GM12801 (cell line): ENCODE data around the gene ATP6V1G3.

Source experiments
- CTCF ChIP-seq: IDR thresholded peaks from one replicate; pipeline ENCODE4 v1.5.1; 2011; ENCODE audit warnings: control low read depth; ENCODE audit not compliant: insufficient read length; ENCODE audit errors: extremely low read depth

ATP6V1G3 gene

DNA sequence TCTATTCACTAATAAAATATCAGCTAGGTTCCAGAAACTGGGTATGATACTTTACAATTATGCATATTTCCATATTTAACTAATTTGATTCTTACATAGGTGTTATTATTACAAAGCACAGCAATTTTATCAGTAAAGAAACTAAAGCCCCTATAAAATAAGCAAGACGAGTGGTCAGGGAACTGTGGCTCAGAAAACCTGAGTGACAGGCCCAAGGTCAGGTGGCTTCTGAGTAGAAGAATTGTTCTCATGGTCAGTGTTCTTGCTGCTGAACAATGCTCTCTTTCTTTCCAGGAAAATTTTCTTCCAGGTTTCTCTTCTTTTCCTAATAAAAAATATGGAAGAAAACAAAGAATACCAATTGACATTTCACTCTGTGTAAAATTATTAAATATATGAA lies 2.2 kb upstream of the ATP6V1G3 start:
- no peak for TF ChIP-seq CTCF

DNA sequence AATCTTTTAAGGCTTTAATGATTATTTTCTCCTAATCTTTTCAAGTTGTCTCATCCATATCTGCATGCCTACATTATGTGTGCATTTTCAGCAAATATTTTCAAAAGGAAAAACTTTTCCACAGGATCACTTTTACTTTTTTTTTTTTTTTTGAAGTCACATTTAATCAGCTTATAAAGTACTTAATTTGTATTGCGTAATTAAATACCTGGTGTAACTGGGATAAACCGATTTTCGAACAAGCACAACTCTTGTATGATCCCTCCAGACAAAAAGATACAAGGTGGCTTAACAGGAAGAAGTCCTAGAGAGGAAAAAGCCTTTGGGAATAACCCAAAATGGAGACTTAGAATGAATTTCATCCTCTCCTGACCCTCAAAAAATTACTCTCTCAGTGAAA lies 1.3 kb upstream of the ATP6V1G3 start:
- no peak for TF ChIP-seq CTCF

GRCh38 chr1:198538579-198539364 lies 1.7 kb downstream of the ATP6V1G3 start:
- no peak for TF ChIP-seq CTCF

GRCh38 chr1:198535631-198536030 lies 4.8 kb downstream of the ATP6V1G3 start:
- TF ChIP-seq CTCF: no peak

GRCh38 chr1:198534548-198535418 lies 5.7 kb downstream of the ATP6V1G3 start:
- no peak for TF ChIP-seq CTCF

DNA sequence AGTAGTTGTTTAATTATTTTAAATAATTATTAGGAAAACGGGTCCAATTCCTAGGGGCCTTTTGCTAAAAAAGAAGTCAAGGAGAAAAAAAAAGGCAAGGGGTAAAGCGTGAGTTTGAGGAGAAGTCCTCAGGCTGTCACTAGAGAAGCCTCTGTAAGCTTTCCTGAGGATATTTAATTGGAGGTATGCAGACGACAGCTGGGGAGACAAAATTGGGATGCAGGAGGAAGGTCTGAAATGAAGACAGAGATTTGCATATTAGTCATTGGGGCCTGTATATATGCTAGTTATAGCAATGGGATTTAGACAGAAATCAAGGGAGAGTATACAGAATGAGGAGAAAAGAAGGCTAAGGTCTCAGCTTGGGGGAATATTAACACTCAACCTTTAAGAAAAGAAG lies 8.6 kb downstream of the ATP6V1G3 start:
- no peak for TF ChIP-seq CTCF

DNA sequence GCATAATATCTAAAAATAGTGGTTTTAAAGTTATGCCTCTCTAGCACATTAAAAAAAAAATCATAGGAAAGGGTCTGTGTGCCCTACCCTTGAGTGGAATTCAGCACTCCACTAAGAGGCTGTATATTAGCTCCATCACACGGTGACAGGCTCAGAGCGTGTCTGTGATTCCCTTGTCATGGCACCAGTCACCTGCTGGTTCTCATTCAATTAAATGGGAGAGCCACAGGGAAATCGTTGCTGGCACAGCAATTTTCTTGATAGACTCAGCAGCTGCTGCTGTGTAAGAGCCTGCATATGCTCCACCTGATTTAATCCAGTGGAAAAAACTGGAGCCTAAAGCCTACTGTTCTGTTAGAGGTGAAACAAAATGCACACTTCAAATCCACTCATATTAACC lies 9.5 kb downstream of the ATP6V1G3 start:
- TF ChIP-seq CTCF: no peak
